NB4 (cell line): ENCODE measurements around the gene CAST.

ENCODE experiments used
- CTCF ChIP-seq: IDR thresholded peaks from one replicate; pipeline ENCODE4 v1.5.1; 2012; ENCODE audit warnings: low read depth, low read length
- MAX ChIP-seq: IDR thresholded peaks from 2 replicates; pipeline ENCODE4 v1.6.1; 2011; ENCODE audit warnings: low read depth, low read length
- MYC ChIP-seq: IDR thresholded peaks from 2 replicates; pipeline ENCODE4 v1.6.1; 2011; ENCODE audit warnings: low read depth, low read length
- POLR2A ChIP-seq: IDR thresholded peaks from 2 replicates; pipeline ENCODE4 v1.6.1; 2011; ENCODE audit warnings: mild to moderate bottlenecking; ENCODE audit not compliant: insufficient read length; ENCODE audit errors: extremely low read depth

- TF ChIP-seq CTCF (no peak), POLR2A (no peak), MAX (no peak), MYC (no peak)
Measured at GRCh38 chr5:96652769-96653454, 9.3 kb upstream of the CAST start.
